ENCODE data around the gene TNXB.

GRCh38 chr6:32148289-32149091 is 39.4 kb upstream of the TNXB start:
- TF ChIP-seq POLR2AphosphoS5 (IDR thresholded peaks at IDR 0.05; ENCODE audit: low read depth, low read length) (no peak), TAF1 (IDR thresholded peaks at IDR 0.05; ENCODE audit: low read depth, low read length) (no peak), POLR2A (IDR thresholded peaks at IDR 0.05; ENCODE audit: low read depth, low read length) (no peak)

All from GM12891 (cell line).